ENCODE data around the gene ANKS1B.

Gene ANKS1B

GRCh38 chr12:99981639-99982190 lies 3.0 kb downstream of the ANKS1B start:
- DNase-seq (ENCODE audit: low read depth): no peak
- TF ChIP-seq CTCF (IDR thresholded peaks at IDR 0.05; ENCODE audit: control insufficient read depth, extremely low read depth, insufficient read depth): no peak
- no peak overlapping the region for H3K4me3 ChIP-seq (ENCODE audit: low read depth, low read length)

DNA sequence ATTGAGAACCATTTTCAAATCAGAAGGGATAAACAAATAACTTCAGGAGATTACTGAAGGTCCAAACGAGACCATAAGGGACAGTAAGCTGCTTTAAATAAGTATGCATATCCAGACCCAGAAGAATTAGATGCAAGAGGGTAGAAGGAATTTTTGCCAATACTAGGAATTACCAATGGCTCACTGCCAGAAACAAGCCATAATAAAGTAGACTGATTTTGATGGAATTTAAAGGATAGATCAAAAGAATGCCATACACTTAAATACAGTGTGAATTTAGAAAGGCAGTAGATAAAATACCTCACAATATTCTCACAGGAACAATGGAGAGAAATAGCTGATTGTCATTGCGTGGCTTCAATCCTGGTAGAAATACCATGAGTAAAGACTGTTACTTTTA lies 5.3 kb downstream of the ANKS1B start:
- DNase-seq (ENCODE audit: low read depth): no peak
- TF ChIP-seq CTCF (IDR thresholded peaks at IDR 0.05; ENCODE audit: control insufficient read depth, extremely low read depth, insufficient read depth): no peak
- no peak overlapping the region for H3K4me3 ChIP-seq (ENCODE audit: low read depth, low read length)

DNA sequence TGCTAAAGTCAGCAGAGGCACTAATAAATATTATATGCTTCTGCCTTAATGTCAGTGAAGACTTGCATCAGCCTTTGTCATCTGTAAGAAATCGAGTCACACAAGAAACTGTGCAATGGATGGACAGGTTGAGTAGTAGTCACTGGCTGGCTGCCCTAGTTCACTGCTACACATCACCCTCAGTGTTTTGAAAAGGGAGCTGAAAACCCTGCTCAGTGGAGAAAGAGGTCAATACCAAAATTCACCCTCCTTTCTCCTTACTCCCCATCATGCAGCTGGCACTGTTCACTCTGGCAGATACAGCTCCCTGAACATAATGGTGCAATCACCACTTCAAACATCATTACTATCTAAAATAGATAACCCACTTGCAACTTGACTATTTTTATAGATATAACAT lies 6.6 kb downstream of the ANKS1B start:
- no peak for TF ChIP-seq CTCF (IDR thresholded peaks at IDR 0.05; ENCODE audit: control insufficient read depth, extremely low read depth, insufficient read depth)
- no peak overlapping the region for H3K4me3 ChIP-seq (ENCODE audit: low read depth, low read length)

GRCh38 chr12:99977550-99977949 lies 7.2 kb downstream of the ANKS1B start:
- TF ChIP-seq CTCF (IDR thresholded peaks at IDR 0.05; ENCODE audit: control insufficient read depth, extremely low read depth, insufficient read depth): no peak
- no peak for DNase-seq (ENCODE audit: low read depth)
- H3K4me3 ChIP-seq (ENCODE audit: low read depth, low read length): no peak overlapping the region

More for the DNA sequence above, 6.6 kb downstream of the ANKS1B start:
- no peak for DNase-seq (ENCODE audit: low read depth)

DNA sequence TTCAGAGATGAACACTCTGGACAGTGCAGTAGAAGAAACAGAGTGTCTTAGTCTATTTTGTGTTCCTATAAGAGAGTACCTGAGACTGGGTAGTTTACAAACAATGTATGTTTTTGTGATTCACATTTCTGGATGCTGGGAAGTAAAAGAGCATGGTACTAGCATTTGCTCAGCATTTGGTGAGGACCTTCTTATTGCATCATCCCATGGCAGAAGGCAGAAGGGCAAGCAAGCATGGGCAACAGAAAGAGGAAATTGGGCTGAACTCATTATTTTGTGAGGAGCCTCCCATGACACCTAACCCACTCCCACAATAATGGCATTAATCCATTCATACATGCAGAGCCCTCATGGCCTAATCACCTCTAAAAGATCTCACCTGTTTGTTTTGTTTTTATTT lies 8.0 kb downstream of the ANKS1B start:
- DNase-seq (ENCODE audit: low read depth): no peak
- H3K4me3 ChIP-seq (ENCODE audit: low read depth, low read length): no peak overlapping the region
- no peak for TF ChIP-seq CTCF (IDR thresholded peaks at IDR 0.05; ENCODE audit: control insufficient read depth, extremely low read depth, insufficient read depth)

DNA sequence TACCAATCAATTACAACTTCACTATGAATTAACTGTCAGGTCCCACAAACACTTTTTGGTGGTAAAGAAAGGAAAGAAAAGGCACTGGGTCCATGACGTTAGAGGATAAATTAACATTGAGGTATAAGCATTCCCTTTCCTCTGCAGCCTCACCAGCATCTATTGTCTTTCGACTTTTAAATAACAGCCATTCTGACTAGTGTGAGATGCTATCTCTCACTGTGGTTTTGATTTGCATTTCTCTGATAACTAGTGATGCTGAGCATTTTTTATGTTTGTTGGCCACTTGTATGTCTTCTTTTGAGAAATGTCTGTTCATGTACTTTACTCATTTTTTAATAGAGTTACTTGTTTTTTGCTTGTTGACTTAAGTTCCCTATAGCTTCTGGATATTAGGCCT lies 9.4 kb downstream of the ANKS1B start:
- no peak for DNase-seq (ENCODE audit: low read depth)
- H3K4me3 ChIP-seq (ENCODE audit: low read depth, low read length): no peak overlapping the region
- TF ChIP-seq CTCF (IDR thresholded peaks at IDR 0.05; ENCODE audit: control insufficient read depth, extremely low read depth, insufficient read depth): no peak

DNA sequence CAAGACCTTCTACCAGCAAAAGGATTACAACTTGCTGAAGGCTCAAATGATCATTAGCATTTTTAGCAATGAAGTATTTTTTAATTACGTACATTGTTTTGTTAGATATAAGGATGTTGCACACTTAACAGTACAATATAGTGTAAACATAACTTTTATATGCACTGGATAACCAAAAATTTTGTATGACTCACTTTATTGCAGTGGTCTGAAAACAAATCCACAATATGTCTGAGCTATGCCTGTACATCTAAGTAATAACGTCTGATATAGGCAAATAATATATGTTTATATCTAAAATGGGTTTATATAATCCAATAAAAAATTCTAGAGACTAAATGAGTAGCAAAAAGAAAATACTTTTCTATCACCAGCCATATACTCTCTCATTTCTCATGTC lies 10.6 kb downstream of the ANKS1B start:
- no peak overlapping the region for H3K4me3 ChIP-seq (ENCODE audit: low read depth, low read length)
- TF ChIP-seq CTCF (IDR thresholded peaks at IDR 0.05; ENCODE audit: control insufficient read depth, extremely low read depth, insufficient read depth): no peak
- DNase-seq (ENCODE audit: low read depth): no peak
